ENCODE data around the gene KY.

DNA sequence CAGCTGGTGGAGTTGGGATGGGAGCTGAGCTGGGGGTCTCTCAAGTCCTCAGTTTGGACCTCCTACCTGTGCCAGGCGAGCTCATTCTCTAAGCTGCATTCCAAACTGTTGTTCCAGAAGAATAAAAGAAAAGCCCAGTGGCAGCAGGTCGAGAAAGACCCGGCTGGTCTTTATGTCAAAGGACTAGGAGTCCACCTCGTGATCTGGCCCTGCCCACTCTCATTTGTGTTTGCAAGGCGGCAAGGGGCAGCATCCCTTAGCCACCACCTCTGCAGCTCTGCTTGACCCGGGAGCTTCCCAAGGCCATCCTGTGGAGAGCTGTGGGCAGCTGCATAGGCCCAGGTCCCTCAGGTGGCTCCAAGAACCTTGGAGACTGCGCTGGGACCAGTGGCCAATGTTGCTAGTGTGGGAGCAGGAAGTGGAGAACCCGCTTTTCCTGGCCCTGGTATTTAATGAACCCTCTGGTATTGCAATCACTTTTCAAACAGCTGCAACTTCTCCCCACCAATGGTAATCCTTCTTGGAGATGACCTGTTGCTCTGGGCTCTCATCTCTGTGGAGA, 30.9 kb downstream of the KY start:
- TF ChIP-seq SP1 (IDR thresholded peaks at IDR 0.05) (no peak), EGR1 (IDR thresholded peaks at IDR 0.05; ENCODE audit: low read depth in 2 of 2) (no peak), CTCF (IDR thresholded peaks at IDR 0.05; ENCODE audit: low read depth, low read length, missing input control) (no peak), ZBTB33 (IDR thresholded peaks at IDR 0.05) (no peak)

Data from liver (tissue), 3 donors.